CD4-positive, alpha-beta T cell treated with Interleukin-17A for 1 hour (primary cell): ENCODE data around the gene TSPAN31.
"Not testable (repeated sequence)": the region's sequence is repeated elsewhere in the genome, so short reads cannot be mapped to it uniquely, and the experiment has no call there.

Source experiments
- DNase-seq: peaks from one replicate; pipeline ENCODE4 v3.0.0-alpha.2; 2020

The TSPAN31 gene, protein sequence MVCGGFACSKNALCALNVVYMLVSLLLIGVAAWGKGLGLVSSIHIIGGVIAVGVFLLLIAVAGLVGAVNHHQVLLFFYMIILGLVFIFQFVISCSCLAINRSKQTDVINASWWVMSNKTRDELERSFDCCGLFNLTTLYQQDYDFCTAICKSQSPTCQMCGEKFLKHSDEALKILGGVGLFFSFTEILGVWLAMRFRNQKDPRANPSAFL

DNA sequence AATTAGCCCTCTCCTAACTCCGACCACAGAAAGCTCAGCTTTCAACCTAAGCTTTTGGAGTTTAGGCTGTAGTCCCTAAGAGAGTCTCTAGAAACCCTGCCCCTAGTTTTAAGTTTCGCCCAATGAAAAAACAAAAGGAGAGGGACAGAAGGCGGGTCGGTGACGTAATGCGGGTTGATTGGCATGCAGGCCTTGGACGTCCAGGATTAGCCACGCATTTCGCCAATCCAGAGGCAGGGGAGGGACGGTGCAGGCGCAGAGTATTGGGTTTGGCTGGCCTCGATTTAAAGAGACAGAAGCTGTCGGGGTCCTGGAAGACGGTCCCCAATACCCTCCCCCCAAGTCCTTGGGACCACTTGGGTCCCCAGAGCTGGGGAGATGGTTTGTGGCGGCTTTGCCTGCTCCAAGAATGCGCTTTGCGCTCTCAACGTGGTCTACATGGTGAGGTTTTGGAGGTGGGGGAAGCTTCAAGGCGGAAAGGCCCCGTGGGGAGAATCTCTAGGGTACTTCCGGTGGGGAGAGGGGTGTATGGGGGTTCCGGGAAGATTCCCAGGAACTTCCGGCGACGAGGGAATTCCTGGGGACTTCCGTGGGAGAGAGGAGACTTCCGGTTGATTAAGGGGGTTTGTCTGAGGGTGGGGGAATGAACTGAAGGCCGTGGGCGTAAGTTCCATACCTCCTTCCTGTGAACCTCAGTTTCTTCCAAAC, at the start of gene TSPAN31:
TSS of gene TSPAN31 (plus strand) at position 263 of the 708 bp plus-strand sequence. CDS start at position 379, 116 bp downstream.
- peak; percentile 97 for DNase-seq

DNA sequence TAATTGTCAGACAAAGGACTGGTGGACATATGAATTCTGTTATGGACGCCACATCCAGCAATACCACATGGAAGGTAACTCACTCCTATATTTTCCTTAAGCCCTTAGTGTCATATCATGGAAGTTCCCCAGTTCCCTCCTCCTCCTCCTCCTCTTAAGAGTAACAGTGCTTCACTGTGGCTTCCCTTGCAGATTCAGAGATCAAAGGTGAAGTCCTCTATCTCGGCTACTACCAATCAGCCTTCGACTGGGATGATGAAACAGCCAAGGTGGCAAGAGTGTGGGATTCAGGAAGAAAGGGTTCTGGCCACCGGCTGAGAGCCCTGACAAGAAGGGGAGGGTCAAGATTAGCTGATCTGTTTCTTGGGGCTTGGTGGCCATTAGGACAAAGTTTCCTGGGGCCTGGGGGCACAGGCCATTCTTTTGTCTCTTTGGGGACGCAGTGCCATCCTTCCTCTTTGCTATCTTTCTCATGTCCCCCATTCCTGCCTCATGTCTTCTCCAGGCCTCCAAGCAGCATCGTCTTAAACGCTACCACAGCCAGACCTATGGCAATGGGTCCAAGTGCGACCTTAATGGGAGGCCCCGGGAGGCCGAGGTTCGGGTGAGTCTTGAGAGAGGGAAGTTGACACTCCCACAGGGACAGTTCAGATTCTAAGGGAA, 48.9 kb upstream of the TSPAN31 start:
- no peak for DNase-seq

DNA sequence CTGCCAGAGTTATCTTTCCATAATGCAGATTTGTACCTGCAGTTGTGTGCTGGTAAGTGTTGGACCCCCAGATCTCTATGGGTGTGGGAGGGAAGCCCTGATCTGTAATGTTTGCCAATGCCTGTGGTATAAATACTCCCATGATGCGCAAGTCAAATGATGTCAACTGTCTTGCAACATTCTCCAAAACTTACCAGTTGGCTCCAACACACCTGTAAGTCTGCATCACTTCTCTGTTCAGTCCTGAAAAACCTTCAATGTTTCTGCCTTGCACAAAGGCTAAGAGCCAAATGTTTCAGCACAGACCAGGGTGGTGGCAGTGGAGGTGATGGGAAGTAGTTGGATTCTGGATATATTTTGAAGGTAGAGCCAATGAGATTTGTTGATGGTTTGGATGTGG, 47.8 kb upstream of the TSPAN31 start:
- DNase-seq: no peak

DNA sequence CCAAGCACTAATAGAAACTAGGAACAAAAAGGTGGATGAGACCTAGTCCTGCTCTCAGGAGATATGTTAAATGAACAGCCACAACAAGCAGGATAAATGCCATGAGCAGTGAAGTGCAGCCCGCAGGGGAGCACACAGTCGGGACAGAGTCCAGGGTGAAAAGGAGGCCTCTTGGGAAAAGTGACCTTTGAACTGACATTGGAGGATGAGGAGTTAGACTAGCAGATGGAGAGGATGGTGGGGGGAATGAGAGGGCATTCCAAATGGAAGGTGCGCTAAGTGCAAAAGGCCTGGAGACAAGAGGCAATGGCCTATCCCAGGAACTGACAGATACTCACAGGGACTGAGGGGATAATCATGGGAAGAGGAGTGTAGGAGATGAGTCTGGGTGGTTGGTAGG, 46.4 kb upstream of the TSPAN31 start:
- DNase-seq: no peak

DNA sequence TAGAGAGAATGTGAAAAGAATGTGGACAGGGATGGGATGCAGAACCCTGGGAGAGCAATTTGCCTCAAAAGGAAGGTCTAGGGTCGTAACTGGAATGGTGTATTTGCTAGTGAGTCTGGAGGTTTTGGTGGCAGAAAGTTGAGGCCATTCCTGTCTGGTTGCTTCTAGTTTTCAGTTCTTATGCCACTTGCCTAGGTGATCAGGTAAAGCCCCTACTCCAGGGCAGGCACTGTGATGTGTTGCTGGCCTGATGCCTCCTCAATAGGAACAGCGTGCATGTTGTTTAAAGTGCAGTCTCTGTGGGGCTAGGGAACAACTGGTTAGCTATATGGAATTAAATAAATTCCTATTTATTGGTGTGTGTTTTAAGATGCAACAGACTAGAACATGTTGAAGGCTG, 44.5 kb upstream of the TSPAN31 start:
- DNase-seq: no peak

DNA sequence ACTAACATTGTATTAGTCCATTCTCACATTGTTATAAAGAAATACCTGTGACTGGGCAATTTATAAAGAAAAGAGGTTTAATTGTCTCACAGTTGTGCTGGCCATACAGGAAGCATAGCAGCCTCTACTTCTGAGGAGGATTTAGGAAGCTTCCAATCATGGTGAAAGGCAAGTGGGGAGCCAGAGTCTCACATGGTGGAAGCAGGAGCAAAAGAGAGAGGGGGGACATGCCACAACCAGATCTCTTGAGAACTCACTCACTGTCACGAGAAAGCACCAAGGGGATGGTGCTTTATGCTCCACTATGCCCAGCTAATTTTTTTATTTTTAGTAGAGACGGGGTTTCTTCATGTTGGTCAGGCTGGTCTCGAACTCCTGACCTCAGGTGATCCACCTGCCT, 37.6 kb upstream of the TSPAN31 start:
- no peak for DNase-seq

DNA sequence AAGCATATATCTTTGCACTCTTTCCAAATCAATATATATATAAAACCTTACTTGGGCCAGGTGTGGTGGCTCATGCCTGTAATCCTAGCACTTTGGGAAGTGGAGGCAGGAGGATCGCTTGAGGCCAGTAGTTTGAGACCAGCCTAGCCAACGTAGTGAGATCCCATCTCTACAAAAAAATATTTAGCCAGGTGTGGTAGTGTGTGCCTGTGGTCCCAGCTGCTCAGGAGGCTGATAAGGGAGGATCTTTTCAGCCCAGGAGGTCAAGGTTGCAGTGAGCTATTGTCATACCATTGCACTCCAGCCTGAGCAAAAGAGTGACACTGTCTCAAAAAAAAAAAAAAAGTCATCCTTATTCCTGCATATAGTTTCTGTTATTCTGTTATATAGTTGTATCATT, 36.5 kb upstream of the TSPAN31 start:
- DNase-seq: no peak

DNA sequence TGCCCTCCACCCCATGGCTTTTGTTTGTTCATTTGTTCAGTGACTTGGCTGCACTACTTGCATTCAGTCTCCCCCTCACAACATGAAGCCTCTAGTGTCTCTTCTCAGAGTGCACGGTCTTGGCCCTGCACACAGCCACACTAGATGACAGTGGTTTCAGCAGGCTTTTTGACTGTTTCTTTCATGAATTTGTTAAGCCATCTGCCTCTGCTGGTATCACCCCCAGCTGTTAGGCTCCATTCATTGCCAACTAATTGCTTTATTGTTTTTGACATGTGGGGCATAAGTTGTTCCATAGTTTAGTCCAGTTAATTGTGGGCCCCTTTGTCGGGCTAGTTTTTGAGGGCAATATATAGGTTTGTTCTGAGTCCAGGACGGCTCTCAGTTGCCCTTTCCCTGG, 32.1 kb upstream of the TSPAN31 start:
- DNase-seq: no peak

DNA sequence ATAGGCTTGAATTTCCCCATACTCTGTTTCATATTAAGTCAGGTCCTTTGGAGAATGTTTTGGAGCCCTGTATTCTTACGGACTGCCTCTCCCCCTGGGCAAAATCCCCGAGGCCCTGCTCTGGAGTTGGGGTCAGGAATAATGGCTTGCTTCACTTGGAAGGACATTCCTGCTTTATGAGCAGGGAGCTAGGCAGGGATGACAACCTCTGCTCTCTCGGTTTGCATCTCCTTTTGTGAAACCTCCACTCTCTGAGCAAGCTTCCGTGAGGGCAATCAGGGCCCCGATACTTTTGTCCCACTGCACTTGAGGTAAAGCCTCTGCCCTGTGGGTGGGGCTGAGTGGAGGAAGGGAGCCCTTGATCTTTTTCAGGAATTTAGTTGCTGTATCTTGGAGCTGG, 31.6 kb upstream of the TSPAN31 start:
- no peak for DNase-seq

DNA sequence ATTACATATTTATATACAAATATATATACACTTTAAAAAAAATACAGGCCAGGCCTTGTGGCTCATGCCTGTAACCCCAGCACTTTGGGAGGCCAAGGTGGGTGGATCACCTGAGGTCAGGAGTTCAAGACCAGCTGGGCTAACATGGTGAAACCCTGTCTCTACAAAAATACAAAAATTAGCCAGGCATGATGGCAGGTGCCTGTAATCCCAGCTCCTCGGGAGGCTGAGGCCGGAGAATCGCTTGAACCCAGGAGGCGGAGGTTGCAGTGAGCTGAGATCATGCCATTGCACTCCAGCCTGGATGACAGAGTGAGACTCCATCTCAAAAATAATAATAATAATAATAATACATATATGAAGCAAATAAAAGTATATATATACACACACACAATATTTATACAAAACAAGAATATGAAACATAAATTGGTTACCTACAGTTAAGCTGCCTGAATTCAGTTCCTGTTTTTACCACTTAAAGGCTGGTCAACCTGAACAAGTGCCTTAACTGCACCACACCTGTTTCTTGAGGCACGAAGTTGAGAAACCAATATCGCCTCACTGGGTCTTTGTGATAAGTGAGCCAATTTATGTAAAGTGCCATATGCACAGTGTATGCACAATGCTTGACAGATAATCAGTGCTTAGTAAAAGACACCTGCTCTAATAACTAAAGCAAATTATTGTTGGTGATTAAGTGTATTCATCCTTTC, 29.6 kb upstream of the TSPAN31 start:
- not testable (repeated sequence) for DNase-seq

DNA sequence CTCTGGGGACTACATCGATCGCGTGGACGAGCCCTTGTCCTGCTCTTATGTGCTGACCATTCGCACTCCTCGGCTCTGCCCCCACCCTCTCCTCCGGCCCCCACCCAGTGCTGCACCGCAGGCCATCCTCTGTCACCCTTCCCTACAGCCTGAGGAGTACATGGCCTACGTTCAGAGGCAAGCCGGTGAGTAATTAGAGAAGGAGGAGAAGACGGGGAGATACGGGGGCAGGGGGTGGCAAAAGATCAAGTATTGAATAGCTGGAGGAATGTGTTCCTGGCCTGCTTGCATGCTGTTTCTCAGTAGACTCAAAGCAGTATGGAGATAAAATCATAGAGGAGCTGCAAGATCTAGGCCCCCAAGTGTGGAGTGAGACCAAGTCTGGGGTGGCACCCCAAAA, 29.1 kb upstream of the TSPAN31 start:
- no peak for DNase-seq

DNA sequence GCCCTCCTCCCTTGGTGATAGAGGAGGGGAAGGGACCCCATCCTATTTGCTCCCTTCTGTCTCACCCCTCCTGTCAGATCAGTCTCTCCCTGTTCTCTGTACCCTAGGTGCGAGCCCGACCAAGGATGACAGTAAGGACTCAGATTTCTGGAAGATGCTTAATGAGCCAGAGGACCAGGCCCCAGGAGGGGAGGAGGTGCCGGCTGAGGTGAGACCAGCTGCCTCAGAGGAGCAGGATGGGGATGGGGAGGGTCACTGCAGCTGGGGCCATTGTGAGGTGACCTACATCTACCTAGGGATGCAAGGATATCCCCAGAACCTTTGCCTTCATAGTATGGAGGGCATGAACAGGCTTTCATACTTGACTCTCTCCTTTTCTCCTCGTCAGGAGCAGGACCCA, 28.5 kb upstream of the TSPAN31 start:
- no peak for DNase-seq

DNA sequence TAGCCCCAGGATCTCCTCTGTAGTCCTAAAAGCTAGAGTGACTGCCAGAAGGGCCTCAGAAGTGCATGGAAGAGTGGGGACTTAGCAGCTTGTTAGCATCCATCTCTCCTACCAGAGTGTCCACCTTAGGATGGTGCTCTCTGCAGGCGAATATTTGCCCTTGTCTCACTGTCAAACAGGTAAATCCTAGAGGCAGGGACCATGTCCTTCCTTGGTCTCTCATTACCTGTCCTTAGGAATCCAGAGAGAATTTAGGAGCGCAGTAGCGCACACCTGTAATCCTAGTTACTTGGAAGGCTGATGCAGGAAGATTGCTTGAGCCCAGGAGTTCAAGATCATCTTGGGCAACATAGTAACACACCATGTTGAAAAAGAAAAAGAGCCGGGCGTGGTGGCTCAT, 27.7 kb upstream of the TSPAN31 start:
- no peak for DNase-seq

DNA sequence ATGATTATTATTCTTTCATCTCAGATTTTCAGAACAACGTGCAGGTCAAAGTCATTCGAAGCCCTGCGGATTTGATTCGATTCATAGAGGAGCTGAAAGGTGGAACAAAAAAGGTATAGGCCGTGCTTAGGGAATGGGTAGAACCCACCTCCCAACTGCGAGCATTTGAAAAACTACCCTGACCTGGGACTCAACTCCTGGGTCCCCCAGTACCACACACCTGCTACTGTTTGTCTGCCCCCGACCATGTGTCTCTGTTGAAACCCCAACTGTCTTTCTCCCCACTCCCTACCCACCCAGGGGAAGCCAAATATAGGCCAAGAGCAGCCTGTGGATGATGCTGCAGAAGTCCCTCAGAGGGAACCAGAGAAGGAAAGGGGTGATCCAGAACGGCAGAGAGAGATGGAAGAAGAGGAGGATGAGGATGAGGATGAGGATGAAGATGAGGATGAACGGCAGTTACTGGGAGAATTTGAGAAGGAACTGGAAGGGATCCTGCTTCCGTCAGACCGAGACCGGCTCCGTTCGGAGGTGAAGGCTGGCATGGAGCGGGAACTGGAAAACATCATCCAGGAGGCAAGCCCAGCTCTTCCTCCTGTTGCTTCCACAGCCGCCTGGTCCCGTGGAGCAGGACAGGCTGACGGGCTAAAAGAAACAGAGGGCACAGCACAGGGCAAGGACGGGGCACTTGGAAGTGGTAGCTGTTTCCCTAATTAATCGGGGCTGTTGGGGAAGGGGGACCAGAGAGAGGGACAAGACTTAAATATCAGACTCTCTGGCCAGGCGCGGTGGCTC, 26.8 kb upstream of the TSPAN31 start:
- no peak for DNase-seq

DNA sequence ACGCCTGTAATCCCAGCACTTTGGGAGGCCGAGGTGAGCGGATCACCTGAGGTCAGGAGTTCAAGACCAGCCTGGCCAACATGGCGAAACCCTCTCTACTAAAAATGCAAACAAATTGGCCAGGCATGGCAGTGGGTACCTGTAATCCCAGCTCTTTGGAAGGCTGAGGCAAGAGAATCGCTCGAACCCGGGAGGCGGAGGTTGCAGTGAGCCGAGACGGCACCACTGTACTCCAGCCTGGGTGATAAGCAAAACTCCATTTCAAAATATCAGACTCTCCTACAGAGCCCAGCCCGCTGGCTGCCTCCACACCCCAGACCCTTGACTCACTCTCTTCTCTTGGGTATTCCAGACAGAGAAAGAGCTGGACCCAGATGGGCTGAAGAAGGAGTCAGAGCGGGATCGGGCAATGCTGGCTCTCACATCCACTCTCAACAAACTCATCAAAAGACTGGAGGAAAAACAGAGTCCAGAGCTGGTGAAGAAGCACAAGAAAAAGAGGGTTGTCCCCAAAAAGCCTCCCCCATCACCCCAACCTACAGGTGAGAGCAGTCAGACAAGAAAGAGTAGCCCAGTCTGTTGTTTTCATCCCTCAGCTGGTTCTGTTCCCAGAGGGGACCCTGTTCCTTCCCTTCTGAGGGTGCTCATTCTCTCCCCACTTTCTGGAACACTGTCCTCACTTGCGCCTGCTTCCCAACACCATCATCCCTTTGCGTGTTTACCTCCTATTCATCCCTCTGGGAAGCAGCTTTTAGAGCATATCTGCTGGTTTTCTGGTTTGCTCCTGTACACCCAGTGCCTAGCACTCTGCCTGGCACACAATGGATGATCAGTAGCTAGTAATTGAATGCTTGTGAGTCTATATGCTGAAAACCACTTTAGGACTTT, 26.0 kb upstream of the TSPAN31 start:
- no peak for DNase-seq

DNA sequence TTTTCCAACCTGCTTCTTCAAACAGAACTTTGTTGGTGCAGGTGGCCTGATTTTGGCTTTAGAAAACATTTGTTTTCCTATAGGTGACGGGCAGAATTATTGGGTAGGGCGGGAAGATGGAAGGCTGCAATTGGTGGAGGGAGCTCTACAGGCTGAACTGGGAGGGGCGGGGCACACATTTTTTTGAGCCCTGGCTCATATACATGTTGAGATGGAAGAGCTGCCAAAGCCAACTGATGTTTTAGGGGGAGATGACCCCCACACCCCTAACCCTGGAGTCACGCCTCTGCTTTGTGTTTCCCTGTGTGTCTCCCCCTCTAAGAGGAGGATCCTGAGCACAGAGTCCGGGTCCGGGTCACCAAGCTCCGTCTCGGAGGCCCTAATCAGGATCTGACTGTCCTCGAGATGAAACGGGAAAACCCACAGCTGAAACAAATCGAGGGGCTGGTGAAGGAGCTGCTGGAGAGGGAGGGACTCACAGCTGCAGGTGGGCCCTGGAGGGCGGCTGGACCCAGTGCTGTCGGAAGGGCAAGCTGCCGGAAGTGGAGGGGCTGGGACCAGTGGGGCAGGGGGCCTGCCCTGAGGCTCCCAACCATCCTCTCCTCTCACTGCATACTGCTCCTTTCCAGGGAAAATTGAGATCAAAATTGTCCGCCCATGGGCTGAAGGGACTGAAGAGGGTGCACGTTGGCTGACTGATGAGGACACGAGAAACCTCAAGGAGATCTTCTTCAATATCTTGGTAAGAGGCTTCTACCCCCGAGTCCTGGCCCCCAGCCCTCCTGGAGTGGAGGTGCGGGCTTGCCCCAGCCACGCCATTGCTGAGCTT, 24.8 kb upstream of the TSPAN31 start:
- no peak for DNase-seq

DNA sequence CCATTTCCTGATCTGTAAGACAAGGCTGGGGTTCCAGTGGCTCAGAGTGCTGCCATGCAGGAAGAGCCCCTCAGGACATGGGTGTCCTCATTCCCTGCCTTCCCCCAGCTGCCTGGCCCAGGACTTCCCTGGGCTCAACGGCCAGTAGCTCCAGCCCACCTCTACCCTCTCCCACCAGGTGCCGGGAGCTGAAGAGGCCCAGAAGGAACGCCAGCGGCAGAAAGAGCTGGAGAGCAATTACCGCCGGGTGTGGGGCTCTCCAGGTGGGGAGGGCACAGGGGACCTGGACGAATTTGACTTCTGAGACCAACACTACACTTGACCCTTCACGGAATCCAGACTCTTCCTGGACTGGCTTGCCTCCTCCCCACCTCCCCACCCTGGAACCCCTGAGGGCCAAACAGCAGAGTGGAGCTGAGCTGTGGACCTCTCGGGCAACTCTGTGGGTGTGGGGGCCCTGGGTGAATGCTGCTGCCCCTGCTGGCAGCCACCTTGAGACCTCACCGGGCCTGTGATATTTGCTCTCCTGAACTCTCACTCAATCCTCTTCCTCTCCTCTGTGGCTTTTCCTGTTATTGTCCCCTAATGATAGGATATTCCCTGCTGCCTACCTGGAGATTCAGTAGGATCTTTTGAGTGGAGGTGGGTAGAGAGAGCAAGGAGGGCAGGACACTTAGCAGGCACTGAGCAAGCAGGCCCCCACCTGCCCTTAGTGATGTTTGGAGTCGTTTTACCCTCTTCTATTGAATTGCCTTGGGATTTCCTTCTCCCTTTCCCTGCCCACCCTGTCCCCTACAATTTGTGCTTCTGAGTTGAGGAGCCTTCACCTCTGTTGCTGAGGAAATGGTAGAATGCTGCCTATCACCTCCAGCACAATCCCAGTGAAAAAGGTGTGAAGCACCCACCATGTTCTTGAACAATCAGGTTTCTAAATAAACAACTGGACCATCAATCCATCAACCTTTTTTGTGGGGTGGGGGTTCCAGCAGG, 23.9 kb upstream of the TSPAN31 start:
- DNase-seq: no peak

DNA sequence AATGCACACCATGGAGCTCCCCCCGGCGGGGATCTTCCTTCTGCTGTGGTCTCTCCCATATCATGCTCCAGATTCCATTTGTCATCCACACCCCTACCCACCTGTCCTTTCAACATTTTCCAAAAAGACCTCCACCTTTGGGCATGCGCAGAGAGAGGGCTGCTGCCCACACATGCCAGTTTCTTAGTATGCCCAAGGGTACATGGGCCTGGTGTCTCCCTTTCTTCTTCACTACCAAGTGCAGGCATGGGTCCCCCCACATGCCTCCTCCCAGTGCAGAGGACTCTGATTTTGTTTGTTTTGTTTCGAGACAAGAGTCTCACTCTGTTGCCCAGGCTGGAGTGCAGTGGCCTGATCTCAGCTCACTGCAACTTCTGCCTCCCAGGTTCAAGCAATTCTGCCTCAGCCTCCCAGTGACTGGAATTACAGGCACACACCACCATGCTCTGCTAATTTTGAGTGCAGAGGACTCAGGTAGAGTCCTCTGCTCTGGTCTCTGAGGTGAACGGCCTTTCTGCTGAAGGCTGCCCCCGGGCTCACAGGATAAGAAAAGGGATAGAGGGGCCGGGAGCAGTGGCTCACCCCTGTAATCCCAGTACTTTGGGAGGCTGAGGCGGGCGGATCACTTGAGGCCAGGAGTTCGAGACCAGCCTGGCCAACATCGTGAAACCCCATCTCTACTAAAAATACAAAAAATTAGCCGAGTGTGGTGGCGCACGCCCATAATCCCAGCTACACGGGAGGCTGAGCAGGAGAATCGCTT, 22.8 kb upstream of the TSPAN31 start:
- DNase-seq: not testable (repeated sequence)
